Neural cell (in vitro differentiated cells): ENCODE measurements around the gene SYNGR1.

Experiments used
- POLR2AphosphoS5 ChIP-seq: IDR thresholded peaks from 2 replicates; pipeline ENCODE4 v1.6.1; 2012
- TF ChIP-seq, protein P1 (sequence below): fragments of 450-650 bp; IDR thresholded peaks from 2 replicates; pipeline ENCODE4 v1.5.1; 2014; ENCODE audit warnings: antibody characterized with exemption, mild to moderate bottlenecking, moderate library complexity; ENCODE audit not compliant: poor library complexity, severe bottlenecking

DNA sequence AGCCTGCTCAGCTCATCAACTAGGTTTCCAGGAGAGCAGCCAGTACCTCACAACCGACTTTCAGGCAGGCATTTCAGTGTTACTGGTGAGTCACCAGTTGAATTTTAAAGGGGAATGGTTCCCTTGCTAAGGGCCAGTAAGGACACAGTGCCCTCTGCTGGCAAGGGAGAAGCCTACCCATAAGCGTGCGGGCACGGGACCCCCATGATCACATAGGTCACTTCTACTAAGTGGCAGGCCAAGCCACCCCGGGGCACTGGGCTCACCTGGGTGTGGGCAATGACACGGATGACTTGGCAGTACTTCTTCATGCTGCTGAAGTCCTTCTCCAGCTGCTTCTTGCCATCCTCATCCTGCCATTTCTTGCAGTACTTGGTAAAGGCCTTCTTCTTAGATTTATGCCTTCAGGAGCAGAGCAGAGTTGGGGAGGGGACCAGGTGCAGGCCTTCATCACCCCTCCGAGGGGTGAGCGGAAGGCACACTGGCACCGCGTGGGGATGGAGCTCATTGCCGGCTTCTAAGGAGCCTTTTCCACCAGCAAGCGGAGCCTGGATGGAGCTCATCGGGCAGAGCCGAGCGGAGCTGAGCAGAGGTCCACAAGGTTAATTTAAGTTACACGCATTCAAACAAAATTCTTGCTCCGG, 33.2 kb upstream of the SYNGR1 start:
- TF ChIP-seq, protein P1, sequence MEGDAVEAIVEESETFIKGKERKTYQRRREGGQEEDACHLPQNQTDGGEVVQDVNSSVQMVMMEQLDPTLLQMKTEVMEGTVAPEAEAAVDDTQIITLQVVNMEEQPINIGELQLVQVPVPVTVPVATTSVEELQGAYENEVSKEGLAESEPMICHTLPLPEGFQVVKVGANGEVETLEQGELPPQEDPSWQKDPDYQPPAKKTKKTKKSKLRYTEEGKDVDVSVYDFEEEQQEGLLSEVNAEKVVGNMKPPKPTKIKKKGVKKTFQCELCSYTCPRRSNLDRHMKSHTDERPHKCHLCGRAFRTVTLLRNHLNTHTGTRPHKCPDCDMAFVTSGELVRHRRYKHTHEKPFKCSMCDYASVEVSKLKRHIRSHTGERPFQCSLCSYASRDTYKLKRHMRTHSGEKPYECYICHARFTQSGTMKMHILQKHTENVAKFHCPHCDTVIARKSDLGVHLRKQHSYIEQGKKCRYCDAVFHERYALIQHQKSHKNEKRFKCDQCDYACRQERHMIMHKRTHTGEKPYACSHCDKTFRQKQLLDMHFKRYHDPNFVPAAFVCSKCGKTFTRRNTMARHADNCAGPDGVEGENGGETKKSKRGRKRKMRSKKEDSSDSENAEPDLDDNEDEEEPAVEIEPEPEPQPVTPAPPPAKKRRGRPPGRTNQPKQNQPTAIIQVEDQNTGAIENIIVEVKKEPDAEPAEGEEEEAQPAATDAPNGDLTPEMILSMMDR: peak; percentile 80
- TF ChIP-seq POLR2AphosphoS5: no peak
